Activated CD8-positive, alpha-beta memory T cell treated with anti-CD3 and anti-CD28 coated beads for 48 hours (primary cell): Measurements from ENCODE around the gene ATN1.
A peak's percentile ranks its signal among the peaks of the same experiment; 100 is the strongest.

Experiments used
- DNase-seq, 3 experiments: peaks; one replicate each; pipeline ENCODE4 v3.0.0-alpha.2; 2020; ENCODE audit warnings: low read depth in 2 of 3, low spot score in 2 of 3

ATN1 gene

GRCh38 chr12:6956021-6956727 lies 28.4 kb downstream of the ATN1 start:
- no peak for DNase-seq

- DNase-seq: no peak
Observed at GRCh38 chr12:6957151-6957701, 29.5 kb downstream of the ATN1 start.

- DNase-seq: no peak
Observed at GRCh38 chr12:6957741-6958608, 30.2 kb downstream of the ATN1 start.

- no peak for DNase-seq
Observed at GRCh38 chr12:6958609-6959057, 30.9 kb downstream of the ATN1 start.

- no peak for DNase-seq
Observed at GRCh38 chr12:6959058-6959804, 31.5 kb downstream of the ATN1 start.

GRCh38 chr12:6959805-6960592 lies 32.2 kb downstream of the ATN1 start:
- DNase-seq: no peak

GRCh38 chr12:6960593-6961277 lies 33.0 kb downstream of the ATN1 start:
- no peak for DNase-seq

- peak in 2 of 3 experiments; percentile 76 to 83 for DNase-seq
Observed at GRCh38 chr12:6961278-6961694, 33.5 kb downstream of the ATN1 start.

GRCh38 chr12:6961695-6962284 lies 34.0 kb downstream of the ATN1 start:
- DNase-seq: no peak

GRCh38 chr12:6962285-6963015 lies 34.7 kb downstream of the ATN1 start:
- DNase-seq: no peak

GRCh38 chr12:6963016-6963731 lies 35.4 kb downstream of the ATN1 start:
- DNase-seq: no peak

GRCh38 chr12:6963791-6964413 lies 36.1 kb downstream of the ATN1 start:
- no peak for DNase-seq

- no peak for DNase-seq
Observed at GRCh38 chr12:6964605-6965025, 36.9 kb downstream of the ATN1 start.

GRCh38 chr12:6965026-6965661 lies 37.4 kb downstream of the ATN1 start:
- no peak for DNase-seq

- no peak for DNase-seq
Observed at GRCh38 chr12:6965714-6966113, 38.0 kb downstream of the ATN1 start.

- DNase-seq: no peak
Observed at GRCh38 chr12:6966351-6966750, 38.6 kb downstream of the ATN1 start.

GRCh38 chr12:6967651-6968100 lies 39.9 kb downstream of the ATN1 start:
- no peak for DNase-seq
